SU-DHL-6 (cell line): ENCODE results near the gene RANBP9.

Experiments used
- H2AFZ ChIP-seq: fragments of 200-600 bp; sonication (generic); 2 replicates; pipeline ENCODE4 v1.6.1; 2014; ENCODE audit warnings: low read depth, mild to moderate bottlenecking, moderate library complexity, mixed read lengths, antibody characterized with exemption, low read length; ENCODE audit not compliant: severe bottlenecking
- H3F3A ChIP-seq: fragments of 200-600 bp; shearing (Covaris generic); 2 replicates; pipeline ENCODE4 v1.6.0; 2016; ENCODE audit warnings: antibody characterized with exemption, mild to moderate bottlenecking; ENCODE audit not compliant: insufficient read depth
- H3K27ac ChIP-seq: fragments of 200-600 bp; sonication (generic); 2 replicates; pipeline ENCODE4 v1.5.1; 2016; ENCODE audit warnings: low read depth, mild to moderate bottlenecking, low read length, moderate library complexity, mixed read lengths
- H3K27me3 ChIP-seq: fragments of 200-600 bp; sonication (generic), shearing (Covaris generic); 2 replicates; pipeline ENCODE4 v1.6.0; 2014; ENCODE audit warnings: mild to moderate bottlenecking, low read length
- H3K36me3 ChIP-seq: fragments of 200-600 bp; sonication (generic); 2 replicates; pipeline ENCODE4 v1.6.1; 2014; ENCODE audit warnings: mild to moderate bottlenecking, low read length, mixed read lengths
- H3K4me2 ChIP-seq: fragments of 300-600, 200-600 bp; shearing (Covaris generic), sonication (generic); 2 replicates; pipeline ENCODE4 v1.6.0; 2014; ENCODE audit warnings: low read length, low read depth, mild to moderate bottlenecking; ENCODE audit not compliant: poor library complexity, severe bottlenecking
- H3K4me3 ChIP-seq: fragments of 200-600 bp; sonication (generic); 2 replicates; pipeline ENCODE4 v1.5.1; 2014; ENCODE audit warnings: antibody characterized with exemption, low read length, mild to moderate bottlenecking, mixed read lengths; ENCODE audit not compliant: insufficient read depth, poor library complexity, severe bottlenecking
- H3K79me2 ChIP-seq: fragments of 200-600 bp; sonication (generic); 2 replicates; pipeline ENCODE4 v1.6.1; 2014; ENCODE audit warnings: mild to moderate bottlenecking, low read length, moderate library complexity; ENCODE audit not compliant: insufficient read depth
- H3K9ac ChIP-seq: fragments of 200-600 bp; sonication (generic); 2 replicates; pipeline ENCODE4 v1.7.0; 2014; ENCODE audit warnings: mild to moderate bottlenecking, low read length
- H3K9me2 ChIP-seq: fragments of 200-600 bp; sonication (generic); replicated peaks from 2 replicates; pipeline ENCODE4 v1.6.1; 2014; ENCODE audit warnings: low read length; ENCODE audit not compliant: insufficient read depth
- H3K9me3 ChIP-seq: fragments of 200-600 bp; sonication (generic); 2 replicates; pipeline ENCODE4 v1.6.1; 2014; ENCODE audit warnings: low read length, mixed read lengths; ENCODE audit not compliant: insufficient read depth
- H4K20me1 ChIP-seq: fragments of 200-600 bp; sonication (generic); 2 replicates; pipeline ENCODE4 v1.6.1; 2014; ENCODE audit warnings: low read depth, mild to moderate bottlenecking, antibody characterized with exemption, low read length, moderate library complexity, mixed read lengths
- CTCF ChIP-seq: fragments of 200-600 bp; sonication (generic); IDR thresholded peaks from one replicate; pipeline ENCODE4 v1.5.1; 2017; ENCODE audit warnings: antibody characterized with exemption, mild to moderate bottlenecking, low read length, moderate library complexity; ENCODE audit not compliant: insufficient read depth, poor library complexity, severe bottlenecking
- EZH2phosphoT487 ChIP-seq: fragments of 200-600 bp; sonication (generic), shearing (Covaris generic); conservative IDR thresholded peaks from 2 replicates; pipeline ENCODE4 v1.6.1; 2018; ENCODE audit warnings: mild to moderate bottlenecking, antibody characterized with exemption, low read length, moderate library complexity, mixed read lengths

The RANBP9 gene

GRCh38 chr6:13586603-13587542 is 124.8 kb downstream of the RANBP9 start:
- Histone ChIP-seq H3K79me2 (no peaks in the 10 kb centered on the region), H3K9me3 (no peaks in the 10 kb centered on the region), H2AFZ (no peak overlapping the region), H3K27me3 (no peaks in the 10 kb centered on the region), H3K9ac (no peak overlapping the region), H3K27ac (no peak overlapping the region), H3K36me3 (no peaks in the 10 kb centered on the region; the same call in 1 of the 2 replicates), H3K9me2 (no peaks in the 10 kb centered on the region), H4K20me1 (no peaks in the 10 kb centered on the region), H3F3A (no peaks in the 10 kb centered on the region; the same call in 1 of the 2 replicates), H3K4me3 (no peak overlapping the region), H3K4me2 (no peak overlapping the region)
- TF ChIP-seq EZH2phosphoT487 (no peak), CTCF (no peak)

GRCh38 chr6:13581700-13582229 is 129.9 kb downstream of the RANBP9 start:
- H3F3A ChIP-seq = no peaks in the 10 kb centered on the region
- no peaks in the 10 kb centered on the region for H3K79me2 ChIP-seq
- no peak overlapping the region for H3K4me3 ChIP-seq
- TF ChIP-seq CTCF = no peak
- no peak for TF ChIP-seq EZH2phosphoT487
- no peaks in the 10 kb centered on the region for H3K9me3 ChIP-seq
- H3K27ac ChIP-seq = no peak overlapping the region
- H2AFZ ChIP-seq = no peak overlapping the region
- no peaks in the 10 kb centered on the region for H4K20me1 ChIP-seq
- H3K36me3 ChIP-seq = no peaks in the 10 kb centered on the region
- no peak overlapping the region for H3K9ac ChIP-seq
- H3K4me2 ChIP-seq = no peak overlapping the region
- no peaks in the 10 kb centered on the region for H3K27me3 ChIP-seq
- H3K9me2 ChIP-seq = no peaks in the 10 kb centered on the region

GRCh38 chr6:13579911-13580310 is 131.7 kb downstream of the RANBP9 start:
- H3K9ac ChIP-seq = no peak overlapping the region
- no peaks in the 10 kb centered on the region for H3K27me3 ChIP-seq
- no peaks in the 10 kb centered on the region; the same call in 1 of the 2 replicates for H4K20me1 ChIP-seq
- H3K4me3 ChIP-seq = no peak overlapping the region
- no peaks in the 10 kb centered on the region for H3K9me3 ChIP-seq
- no peak overlapping the region for H2AFZ ChIP-seq
- peaks cover 8% of the 10 kb centered on the region for H3K79me2 ChIP-seq
- no peaks in the 10 kb centered on the region for H3K36me3 ChIP-seq
- no peak overlapping the region for H3K4me2 ChIP-seq
- no peaks in the 10 kb centered on the region for H3K9me2 ChIP-seq
- TF ChIP-seq EZH2phosphoT487 = no peak
- no peak overlapping the region for H3K27ac ChIP-seq
- H3F3A ChIP-seq = peaks cover 13% of the 10 kb centered on the region

GRCh38 chr6:13577926-13578325 is 133.7 kb downstream of the RANBP9 start:
- H3F3A ChIP-seq = peaks cover 27% of the 10 kb centered on the region
- no peaks in the 10 kb centered on the region for H3K27me3 ChIP-seq
- H3K9ac ChIP-seq = no peak overlapping the region
- H3K9me3 ChIP-seq = no peaks in the 10 kb centered on the region
- no peak overlapping the region for H3K4me2 ChIP-seq
- H4K20me1 ChIP-seq = no peaks in the 10 kb centered on the region; the same call in 1 of the 2 replicates
- H2AFZ ChIP-seq = no peak overlapping the region
- H3K27ac ChIP-seq = no peak overlapping the region
- peaks cover 8% of the 10 kb centered on the region for H3K79me2 ChIP-seq
- no peak overlapping the region for H3K4me3 ChIP-seq
- H3K9me2 ChIP-seq = no peaks in the 10 kb centered on the region
- TF ChIP-seq EZH2phosphoT487 (no peak), CTCF (no peak)
- H3K36me3 ChIP-seq = no peaks in the 10 kb centered on the region
